HFFc6 (cell line): ENCODE results near the gene RNF169. TPM values are rescaled to one million over a fixed set of nuclear protein-coding genes. Genes with fewer than 3 reads are reported as not detected.
A peak's percentile ranks its signal among the peaks of the same experiment; 100 is the strongest.

Experiments used
- DNase-seq: peaks from one replicate; pipeline ENCODE4 v3.0.0-alpha.2; 2018
- H3K27ac Mint-ChIP-seq: 2 replicates; pipeline ENCODE4 v1.8.0; 2020; ENCODE audit warnings: mild to moderate bottlenecking, mixed read lengths
- H3K27me3 Mint-ChIP-seq: 2 replicates; pipeline ENCODE4 v1.8.0; 2021; ENCODE audit warnings: mild to moderate bottlenecking, moderate library complexity, mixed read lengths; ENCODE audit not compliant: insufficient read depth
- H3K36me3 Mint-ChIP-seq: 2 replicates; pipeline ENCODE4 v1.8.0; 2021; ENCODE audit warnings: low read depth, mixed read lengths
- H3K4me1 Mint-ChIP-seq: 2 replicates; pipeline ENCODE4 v1.8.0; 2020; ENCODE audit warnings: low read depth, mixed read lengths
- H3K4me3 Mint-ChIP-seq: 2 replicates; pipeline ENCODE4 v1.8.0; 2020; ENCODE audit warnings: mild to moderate bottlenecking, moderate library complexity, mixed read lengths
- H3K9me3 Mint-ChIP-seq: 2 replicates; pipeline ENCODE4 v1.8.0; 2020; ENCODE audit warnings: mild to moderate bottlenecking, mixed read lengths
- total RNA-seq, 6 experiments: library from RNA; stranded (reverse); fragmentation: NEBNext Ultra II Directional; extraction: Animal tissue kit (Norgen Biotek cat#: 25700); gene quantifications; 2 replicates in 1 of 6; 3 replicates in 5 of 6; pipeline ENCODE4 v1.2.3, GENCODE V29; 2021
- TF ChIP-seq, protein P1 (sequence below): fragments of 200-600 bp; sonication (generic); IDR thresholded peaks from 2 replicates; pipeline ENCODE4 v1.5.0; 2021; ENCODE audit warnings: antibody characterized with exemption, mild to moderate bottlenecking

The RNF169 gene
- total RNA-seq, 6 experiments from 2014 or later: 10.9 to 12.9 (median 12.2) TPM

DNA sequence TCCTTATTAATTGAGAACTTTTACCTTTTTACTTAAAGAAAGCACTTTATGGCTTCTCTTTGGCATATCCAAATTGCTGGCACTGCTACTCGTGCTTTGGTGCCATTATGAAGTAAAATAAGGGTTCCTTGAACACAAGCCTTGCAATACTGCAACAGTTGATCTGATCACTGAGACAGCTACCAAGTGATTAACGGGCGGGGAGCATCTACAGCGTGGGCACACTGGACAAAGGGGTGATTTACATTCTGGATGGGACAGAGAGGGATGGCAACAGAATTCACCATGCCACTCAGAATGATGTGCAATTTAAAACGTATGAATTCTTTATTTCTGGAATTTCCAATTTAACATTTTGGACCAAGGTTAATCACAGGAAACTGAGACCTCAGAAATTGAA is 25.1 kb upstream of the RNF169 start:
- Mint-ChIP-seq H3K36me3 (no peaks in the 10 kb centered on the region), H3K27me3 (peaks cover 32% of the 10 kb centered on the region), H3K4me3 (no peak overlapping the region), H3K9me3 (no peaks in the 10 kb centered on the region), H3K4me1 (peaks cover 8% of the 10 kb centered on the region; the same call in 1 of the 2 replicates), H3K27ac (no peak overlapping the region)
- TF ChIP-seq, protein P1, sequence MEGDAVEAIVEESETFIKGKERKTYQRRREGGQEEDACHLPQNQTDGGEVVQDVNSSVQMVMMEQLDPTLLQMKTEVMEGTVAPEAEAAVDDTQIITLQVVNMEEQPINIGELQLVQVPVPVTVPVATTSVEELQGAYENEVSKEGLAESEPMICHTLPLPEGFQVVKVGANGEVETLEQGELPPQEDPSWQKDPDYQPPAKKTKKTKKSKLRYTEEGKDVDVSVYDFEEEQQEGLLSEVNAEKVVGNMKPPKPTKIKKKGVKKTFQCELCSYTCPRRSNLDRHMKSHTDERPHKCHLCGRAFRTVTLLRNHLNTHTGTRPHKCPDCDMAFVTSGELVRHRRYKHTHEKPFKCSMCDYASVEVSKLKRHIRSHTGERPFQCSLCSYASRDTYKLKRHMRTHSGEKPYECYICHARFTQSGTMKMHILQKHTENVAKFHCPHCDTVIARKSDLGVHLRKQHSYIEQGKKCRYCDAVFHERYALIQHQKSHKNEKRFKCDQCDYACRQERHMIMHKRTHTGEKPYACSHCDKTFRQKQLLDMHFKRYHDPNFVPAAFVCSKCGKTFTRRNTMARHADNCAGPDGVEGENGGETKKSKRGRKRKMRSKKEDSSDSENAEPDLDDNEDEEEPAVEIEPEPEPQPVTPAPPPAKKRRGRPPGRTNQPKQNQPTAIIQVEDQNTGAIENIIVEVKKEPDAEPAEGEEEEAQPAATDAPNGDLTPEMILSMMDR: no peak
- no peak for DNase-seq

DNA sequence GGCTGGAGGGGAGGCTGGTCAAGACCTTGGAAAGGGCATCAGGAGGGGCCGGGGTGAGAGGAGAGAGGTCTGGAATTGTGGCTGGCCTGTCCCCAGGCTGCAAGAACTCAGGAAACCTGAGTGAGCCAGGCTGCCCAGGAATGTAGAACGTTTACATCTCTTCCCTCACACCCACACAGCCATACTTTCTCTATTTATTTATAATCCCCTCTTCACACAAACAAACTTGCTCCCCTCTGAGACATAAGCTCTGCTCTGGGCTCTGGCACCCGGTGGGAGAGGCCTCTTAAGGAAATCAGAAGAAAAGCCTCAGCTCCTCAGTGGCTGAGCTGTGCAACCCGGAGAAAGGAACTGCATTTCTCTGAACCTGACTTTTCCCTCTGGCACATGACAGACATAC is 22.9 kb upstream of the RNF169 start:
- no peak overlapping the region for H3K4me3 Mint-ChIP-seq
- H3K36me3 Mint-ChIP-seq: no peaks in the 10 kb centered on the region
- peaks cover 8% of the 10 kb centered on the region for H3K4me1 Mint-ChIP-seq
- TF ChIP-seq, protein P1: no peak
- H3K9me3 Mint-ChIP-seq: no peaks in the 10 kb centered on the region
- no peak for DNase-seq
- peaks cover 45% of the 10 kb centered on the region for H3K27me3 Mint-ChIP-seq
- H3K27ac Mint-ChIP-seq: no peak overlapping the region

DNA sequence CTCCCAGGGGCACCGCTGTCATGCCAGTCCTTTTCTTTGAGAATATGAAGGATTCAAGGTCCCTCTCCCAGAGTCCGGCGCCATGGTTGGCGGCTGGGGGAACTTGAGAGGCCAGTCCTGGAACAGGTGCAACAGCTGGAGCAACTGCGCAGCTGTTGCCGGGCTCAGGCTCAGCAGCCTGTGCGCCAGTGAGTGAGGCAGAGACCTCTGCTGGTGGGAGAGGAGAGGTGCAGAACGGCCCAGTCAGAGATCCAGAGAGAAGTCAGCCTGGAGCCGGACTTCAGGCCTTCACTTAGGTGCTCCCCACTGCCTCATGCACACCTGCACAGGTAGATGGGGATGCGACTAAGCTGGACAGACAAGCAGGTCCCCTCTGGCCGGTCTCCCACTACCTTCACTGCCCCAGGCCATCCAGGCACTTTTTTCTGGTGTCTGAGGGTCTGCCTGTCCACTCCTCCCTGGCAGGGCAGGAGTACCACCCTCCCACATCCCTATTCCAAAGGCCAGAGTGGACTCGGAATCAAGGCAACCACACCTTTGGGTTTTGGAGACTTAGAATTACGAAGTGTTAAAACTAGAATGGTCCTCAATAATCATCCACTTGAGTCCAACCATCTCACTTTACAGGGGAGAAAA is 22.0 kb upstream of the RNF169 start:
- no peak overlapping the region for H3K27ac Mint-ChIP-seq
- DNase-seq: peak; percentile 52
- peaks cover 49% of the 10 kb centered on the region for H3K27me3 Mint-ChIP-seq
- no peaks in the 10 kb centered on the region for H3K9me3 Mint-ChIP-seq
- H3K36me3 Mint-ChIP-seq: no peaks in the 10 kb centered on the region
- TF ChIP-seq, protein P1: peak; percentile 92
- peaks cover 8% of the 10 kb centered on the region for H3K4me1 Mint-ChIP-seq
- no peak overlapping the region for H3K4me3 Mint-ChIP-seq

DNA sequence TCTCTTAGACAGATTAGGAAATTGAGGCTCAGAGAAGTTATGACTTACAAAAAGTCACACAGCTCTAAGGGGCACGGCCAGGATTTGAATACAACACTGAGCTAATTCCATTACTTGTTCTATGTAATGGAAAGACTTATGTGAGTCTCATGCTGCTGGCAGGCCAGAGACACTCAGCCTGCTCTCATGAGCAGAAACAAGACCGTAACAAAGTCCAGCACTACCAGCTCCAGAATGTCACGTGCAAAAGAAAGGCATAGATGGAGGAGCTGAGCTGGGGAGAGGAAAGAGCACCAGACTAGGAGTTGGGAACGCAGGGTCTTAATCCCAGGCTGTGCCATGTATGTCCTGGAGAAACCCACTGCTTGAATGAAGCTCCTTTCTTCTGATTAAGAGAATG is 19.3 kb upstream of the RNF169 start:
- Mint-ChIP-seq H3K9me3 (no peaks in the 10 kb centered on the region), H3K27ac (no peak overlapping the region), H3K4me1 (peaks cover 8% of the 10 kb centered on the region), H3K36me3 (no peaks in the 10 kb centered on the region), H3K4me3 (no peak overlapping the region), H3K27me3 (peaks cover 60% of the 10 kb centered on the region)
- TF ChIP-seq, protein P1: no peak
- DNase-seq: no peak

DNA sequence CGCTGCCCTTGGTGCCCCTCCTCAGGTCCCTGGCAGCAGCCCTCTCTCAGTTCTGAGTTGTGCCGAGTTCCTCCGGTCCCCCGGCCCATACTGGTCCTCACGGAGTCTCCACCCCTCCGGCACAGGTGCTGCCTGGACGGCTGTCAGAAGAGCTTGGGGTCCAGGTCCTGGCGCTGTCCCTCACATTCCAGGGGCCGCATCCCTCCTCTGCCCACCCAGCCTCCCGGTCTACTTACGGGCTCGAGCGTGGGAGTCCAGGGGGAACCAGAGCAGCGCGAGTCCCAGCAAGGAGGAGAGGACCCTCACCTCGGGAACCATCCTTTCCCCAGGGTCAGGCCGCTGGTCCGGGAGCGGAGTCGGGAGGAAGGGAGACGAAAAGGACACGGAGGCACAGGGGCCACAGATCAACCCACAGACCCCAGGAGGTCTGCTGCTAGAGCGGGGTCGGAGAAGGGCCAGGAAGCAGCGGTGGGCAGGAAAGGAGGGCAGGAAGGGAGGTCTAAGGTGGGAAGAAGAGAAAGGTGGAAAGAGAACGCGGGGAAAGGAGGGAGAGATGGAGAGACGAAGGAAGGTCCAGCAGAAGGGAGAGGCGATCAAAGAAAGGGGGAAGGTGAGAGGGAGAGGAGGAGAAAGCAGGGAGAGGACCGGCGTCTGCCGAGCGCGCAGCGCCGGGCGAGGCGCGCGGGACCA is 17.9 kb upstream of the RNF169 start:
- Mint-ChIP-seq H3K36me3 (no peaks in the 10 kb centered on the region), H3K27me3 (peaks cover 64% of the 10 kb centered on the region), H3K4me3 (peak overlapping the region; percentile 53), H3K27ac (no peak overlapping the region), H3K4me1 (peaks cover 3% of the 10 kb centered on the region), H3K9me3 (no peaks in the 10 kb centered on the region)
- TF ChIP-seq, protein P1: no peak
- no peak for DNase-seq
